ENCODE measurements around the gene TATDN2.
A peak's percentile ranks its signal among the peaks of the same experiment; 100 is the strongest.

Gene TATDN2

DNA sequence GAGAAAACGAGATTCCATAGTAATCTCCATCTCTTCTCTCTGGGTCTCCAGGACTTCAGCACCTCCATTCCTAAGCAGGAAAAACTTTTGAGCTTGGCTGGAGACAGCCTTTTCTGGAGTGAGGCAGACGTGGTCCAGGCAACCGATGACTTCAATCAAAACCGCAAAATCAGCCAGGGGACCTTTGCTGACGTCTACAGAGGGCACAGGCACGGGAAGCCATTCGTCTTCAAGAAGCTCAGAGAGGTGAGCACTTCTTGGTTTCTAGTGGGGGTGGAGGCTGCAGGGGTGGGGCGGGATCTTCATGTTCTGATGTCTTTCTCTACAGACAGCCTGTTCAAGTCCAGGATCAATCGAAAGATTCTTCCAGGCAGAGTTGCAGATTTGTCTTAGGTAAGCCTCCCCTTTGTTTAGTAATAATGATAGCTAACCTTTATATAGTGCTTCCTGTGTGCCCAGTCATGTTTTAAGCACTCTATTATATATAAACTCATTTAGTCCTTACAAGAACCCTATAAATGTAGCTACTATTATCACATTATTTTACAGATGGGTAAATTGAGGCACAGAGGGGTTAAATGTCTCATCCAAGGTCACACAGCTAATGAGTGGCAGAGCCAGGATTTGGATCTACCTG is 35.0 kb upstream of the TATDN2 start:
- TF ChIP-seq, protein P1, sequence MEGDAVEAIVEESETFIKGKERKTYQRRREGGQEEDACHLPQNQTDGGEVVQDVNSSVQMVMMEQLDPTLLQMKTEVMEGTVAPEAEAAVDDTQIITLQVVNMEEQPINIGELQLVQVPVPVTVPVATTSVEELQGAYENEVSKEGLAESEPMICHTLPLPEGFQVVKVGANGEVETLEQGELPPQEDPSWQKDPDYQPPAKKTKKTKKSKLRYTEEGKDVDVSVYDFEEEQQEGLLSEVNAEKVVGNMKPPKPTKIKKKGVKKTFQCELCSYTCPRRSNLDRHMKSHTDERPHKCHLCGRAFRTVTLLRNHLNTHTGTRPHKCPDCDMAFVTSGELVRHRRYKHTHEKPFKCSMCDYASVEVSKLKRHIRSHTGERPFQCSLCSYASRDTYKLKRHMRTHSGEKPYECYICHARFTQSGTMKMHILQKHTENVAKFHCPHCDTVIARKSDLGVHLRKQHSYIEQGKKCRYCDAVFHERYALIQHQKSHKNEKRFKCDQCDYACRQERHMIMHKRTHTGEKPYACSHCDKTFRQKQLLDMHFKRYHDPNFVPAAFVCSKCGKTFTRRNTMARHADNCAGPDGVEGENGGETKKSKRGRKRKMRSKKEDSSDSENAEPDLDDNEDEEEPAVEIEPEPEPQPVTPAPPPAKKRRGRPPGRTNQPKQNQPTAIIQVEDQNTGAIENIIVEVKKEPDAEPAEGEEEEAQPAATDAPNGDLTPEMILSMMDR (IDR thresholded peaks at IDR 0.05; ENCODE audit: insufficient read depth, low read depth, low read length, missing control alignments): no peak
- H3K4me3 ChIP-seq (ENCODE audit: low read depth, low read length): no peak overlapping the region
- DNase-seq (ENCODE audit: low read depth): peak; percentile 70

DNA sequence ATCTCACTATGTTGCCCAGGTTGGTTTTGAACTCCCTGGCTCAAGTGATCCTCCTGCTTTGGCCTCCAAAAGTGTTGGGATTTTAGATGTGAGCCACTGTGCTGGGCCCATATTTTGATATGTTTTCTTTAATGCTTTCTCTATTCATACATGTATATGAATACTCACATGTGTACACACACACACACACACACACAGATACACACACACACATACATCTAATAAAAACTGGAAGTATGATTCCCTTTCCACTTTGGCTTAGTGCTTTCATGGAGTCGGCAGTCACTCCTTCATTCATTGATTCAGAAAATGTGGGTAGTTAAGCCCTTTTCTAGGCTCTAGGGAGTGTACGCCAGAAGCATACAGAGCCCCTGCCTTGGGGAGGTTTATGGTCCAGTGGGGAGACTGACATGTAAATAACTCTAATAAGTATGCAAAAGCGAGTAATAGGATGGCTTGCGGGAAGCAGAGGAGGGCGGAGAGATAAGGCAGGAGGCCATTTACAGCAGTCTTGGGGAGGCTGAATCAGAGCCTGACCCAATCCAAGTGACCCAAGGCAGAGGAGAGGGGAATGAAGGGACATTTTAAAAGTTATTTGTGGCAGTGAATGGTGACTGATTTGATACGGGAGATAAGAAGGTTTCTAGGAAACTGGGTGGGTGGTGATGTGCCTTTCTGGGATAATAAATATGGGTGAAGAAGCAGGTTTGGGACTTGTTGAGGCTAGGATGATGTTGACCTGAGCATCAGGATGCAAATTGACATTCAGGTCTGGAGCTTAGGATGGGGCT is 32.5 kb upstream of the TATDN2 start:
- TF ChIP-seq, protein P1 (IDR thresholded peaks at IDR 0.05; ENCODE audit: insufficient read depth, low read depth, low read length, missing control alignments): no peak
- no peak for DNase-seq (ENCODE audit: low read depth)
- H3K4me3 ChIP-seq (ENCODE audit: low read depth, low read length): no peak overlapping the region

DNA sequence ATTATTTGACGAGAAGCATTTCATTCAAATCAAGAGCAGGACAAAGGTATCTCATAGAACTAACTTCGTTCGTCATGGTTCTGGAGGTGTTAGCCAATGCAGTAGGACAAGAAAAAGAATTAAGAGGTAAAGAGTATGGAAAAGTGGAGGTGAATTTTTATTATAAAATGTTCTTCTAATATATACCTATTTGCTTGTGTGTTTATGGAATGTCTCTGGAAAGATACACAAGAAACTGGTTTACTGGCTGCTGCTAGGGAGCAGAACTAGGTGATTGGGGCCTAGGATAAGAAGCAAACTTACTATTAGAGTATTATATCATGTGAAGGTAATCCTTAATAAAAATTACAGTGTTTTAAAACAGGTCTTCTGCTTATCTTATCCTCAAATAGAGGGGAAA is 30.9 kb upstream of the TATDN2 start:
- no peak overlapping the region for H3K4me3 ChIP-seq (ENCODE audit: low read depth, low read length)
- TF ChIP-seq, protein P1 (IDR thresholded peaks at IDR 0.05; ENCODE audit: insufficient read depth, low read depth, low read length, missing control alignments): no peak
- no peak for DNase-seq (ENCODE audit: low read depth)

GRCh38 chr3:10219737-10220136 is 28.5 kb upstream of the TATDN2 start:
- TF ChIP-seq, protein P1 (IDR thresholded peaks at IDR 0.05; ENCODE audit: insufficient read depth, low read depth, low read length, missing control alignments): no peak
- no peak for DNase-seq (ENCODE audit: low read depth)
- no peak overlapping the region for H3K4me3 ChIP-seq (ENCODE audit: low read depth, low read length)

DNA sequence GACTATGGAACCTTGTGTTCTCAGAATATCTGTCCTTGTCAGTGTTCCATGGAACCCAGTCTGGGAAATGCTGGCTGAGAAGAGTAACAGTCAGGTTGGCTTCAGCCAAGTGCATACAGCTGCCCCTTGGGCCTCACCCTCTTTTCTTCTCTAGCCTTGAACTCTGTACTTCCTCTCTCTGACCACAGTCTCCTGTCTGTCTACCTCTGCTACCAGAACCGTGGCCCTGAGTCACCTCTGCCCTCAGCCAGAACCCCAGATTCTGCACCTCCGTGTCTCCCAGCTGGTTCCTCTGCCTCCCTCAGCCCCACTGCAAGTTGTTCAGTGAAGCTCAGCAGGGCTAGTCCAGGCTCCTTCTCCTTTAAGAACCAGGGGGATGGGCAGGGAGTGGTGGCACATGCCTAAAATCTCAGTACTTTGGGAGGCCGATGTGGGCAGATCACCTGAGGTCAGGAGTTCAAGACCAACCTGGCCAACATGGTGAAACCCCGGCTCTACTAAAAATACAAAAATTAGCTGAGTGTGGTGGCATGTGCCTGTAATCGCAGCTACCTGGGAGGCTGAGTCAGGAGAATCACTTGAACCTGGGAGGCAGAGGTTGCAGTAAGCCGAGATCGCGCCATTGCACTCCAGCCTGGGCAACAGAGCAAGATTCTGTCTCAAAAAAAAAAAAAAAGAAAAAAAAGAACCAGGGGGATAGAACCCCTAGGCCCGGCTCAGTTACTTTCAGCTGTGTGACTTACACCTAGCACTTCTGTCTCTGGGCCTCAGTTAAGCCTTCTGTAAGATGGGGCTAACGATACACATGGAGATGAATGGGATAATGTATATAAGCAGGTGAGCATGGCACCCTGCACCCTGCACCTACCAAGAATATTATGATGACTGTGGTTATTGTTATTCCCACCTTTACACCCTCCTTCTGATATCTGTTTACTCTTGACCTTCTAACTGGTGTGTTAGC is 24.3 kb upstream of the TATDN2 start:
- TF ChIP-seq, protein P1 (IDR thresholded peaks at IDR 0.05; ENCODE audit: insufficient read depth, low read depth, low read length, missing control alignments): no peak
- H3K4me3 ChIP-seq (ENCODE audit: low read depth, low read length): no peak overlapping the region
- peak; percentile 94 for DNase-seq (ENCODE audit: low read depth)

GRCh38 chr3:10224794-10225665 is 23.2 kb upstream of the TATDN2 start:
- peak; percentile 91 for DNase-seq (ENCODE audit: low read depth)
- H3K4me3 ChIP-seq (ENCODE audit: low read depth, low read length): no peak overlapping the region
- TF ChIP-seq, protein P1 (IDR thresholded peaks at IDR 0.05; ENCODE audit: insufficient read depth, low read depth, low read length, missing control alignments): peak; percentile 77
